HG03045 (cell line): Measurements from ENCODE around the gene ZFHX2.
"Not testable (repeated sequence)": the region's sequence is repeated elsewhere in the genome, so short reads cannot be mapped to it uniquely, and the experiment has no call there.

ENCODE experiments used
- ATAC-seq: cut with Tn5 transposase; IDR thresholded peaks from one replicate; pipeline ENCODE4 v1.9.1; 2021; ENCODE audit warnings: mild to moderate bottlenecking, moderate library complexity; ENCODE audit not compliant: unreplicated experiment

The ZFHX2 gene

DNA sequence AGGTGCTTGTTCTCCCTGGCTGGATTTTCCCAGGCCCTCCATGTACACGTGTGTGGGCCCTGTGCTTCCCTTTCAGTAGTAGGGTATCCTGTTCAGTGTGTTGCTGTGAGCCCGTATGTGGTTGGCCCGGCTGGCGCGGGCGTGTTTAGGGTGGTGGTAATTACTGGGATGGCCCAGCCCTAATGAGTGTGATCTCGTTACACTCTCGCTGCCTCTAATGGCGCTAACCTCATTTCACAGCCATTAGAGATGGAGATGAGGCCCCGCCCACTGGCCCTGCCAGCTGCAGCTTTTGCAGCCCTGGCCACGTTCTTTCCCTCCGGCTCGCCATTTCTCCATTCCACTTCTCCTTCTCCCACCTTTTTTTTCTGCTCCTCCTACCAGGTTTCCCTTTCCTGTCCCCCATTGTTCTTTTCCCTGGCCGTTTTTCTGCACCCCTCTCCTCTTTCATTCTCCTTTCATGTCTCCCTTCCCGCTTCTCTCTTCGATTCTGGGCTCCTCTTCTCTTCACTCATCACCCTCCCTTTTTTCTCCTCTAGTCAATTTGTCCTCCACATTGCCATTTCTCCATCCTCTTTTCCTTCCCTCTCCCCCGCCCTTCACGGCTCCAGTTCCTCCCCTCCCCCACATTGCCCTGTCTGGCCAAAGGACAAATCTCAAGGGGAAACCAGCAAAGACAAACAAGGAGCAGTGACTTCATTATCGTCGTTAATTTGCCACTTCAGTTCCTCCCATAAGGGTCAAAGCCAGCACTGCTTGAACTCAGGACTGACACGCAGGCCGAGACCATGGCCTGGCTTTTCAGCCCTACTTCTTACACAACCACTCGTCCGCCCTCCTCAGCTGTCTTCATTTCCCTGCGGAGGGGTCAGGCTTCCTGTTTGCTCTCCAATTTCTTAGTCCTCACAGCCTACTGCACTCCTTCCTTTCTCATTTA is 6.8 kb downstream of the ZFHX2 start:
- no peak for ATAC-seq

DNA sequence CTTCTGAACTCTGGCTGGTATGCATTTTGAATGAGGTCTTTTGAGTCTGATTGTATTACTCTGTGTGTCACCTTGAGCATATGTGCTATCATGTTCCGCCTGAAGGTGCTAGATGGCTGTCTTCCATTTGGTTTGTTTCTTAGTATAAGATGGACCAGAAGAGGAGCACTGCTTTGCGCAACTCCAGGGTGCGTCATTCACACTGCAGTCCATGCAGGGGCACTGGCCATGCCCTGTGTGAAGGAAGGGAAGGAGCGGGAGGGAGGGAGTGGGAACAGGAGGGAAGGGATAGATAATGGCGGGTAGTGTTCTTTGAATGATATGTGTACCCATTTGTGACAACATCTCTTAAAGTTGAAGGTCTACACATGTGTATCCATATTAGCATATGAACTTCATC is 8.2 kb downstream of the ZFHX2 start:
- no peak for ATAC-seq

DNA sequence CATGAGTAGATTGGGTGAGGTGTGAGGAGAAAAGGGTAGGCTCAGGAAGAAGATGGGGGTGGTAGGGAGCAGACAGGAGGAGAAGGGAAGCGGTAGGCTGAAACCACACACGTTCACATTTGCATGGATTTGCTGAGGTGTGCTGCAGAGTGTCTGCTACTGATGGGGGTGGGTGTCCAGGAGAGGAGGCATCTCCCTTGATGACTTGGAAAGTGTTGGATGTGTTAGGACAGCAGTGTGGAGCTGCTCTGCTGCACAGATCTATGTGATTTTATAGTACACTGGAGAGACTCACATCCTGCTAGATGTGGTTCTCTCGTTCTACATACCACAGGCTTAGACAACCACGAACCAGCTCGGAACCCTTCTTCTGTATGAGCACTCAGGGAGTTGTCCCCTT is 9.3 kb downstream of the ZFHX2 start:
- ATAC-seq: no peak

DNA sequence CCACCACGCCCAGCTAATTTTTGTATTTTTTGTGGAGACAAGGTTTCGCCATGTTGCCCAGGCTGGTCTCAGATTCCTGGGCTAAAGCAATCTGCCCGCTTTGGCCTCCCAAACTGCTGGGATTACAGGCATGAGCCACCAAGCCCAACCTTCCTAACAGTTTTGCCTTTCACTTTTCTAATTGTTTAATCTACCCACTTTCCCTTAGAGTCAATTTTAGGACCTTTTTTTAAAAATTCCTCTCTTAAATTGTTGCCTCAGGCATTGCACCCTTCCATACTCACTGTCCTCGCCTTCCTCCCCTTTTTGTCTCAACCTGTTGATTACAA is 11.5 kb downstream of the ZFHX2 start:
- ATAC-seq: no peak

DNA sequence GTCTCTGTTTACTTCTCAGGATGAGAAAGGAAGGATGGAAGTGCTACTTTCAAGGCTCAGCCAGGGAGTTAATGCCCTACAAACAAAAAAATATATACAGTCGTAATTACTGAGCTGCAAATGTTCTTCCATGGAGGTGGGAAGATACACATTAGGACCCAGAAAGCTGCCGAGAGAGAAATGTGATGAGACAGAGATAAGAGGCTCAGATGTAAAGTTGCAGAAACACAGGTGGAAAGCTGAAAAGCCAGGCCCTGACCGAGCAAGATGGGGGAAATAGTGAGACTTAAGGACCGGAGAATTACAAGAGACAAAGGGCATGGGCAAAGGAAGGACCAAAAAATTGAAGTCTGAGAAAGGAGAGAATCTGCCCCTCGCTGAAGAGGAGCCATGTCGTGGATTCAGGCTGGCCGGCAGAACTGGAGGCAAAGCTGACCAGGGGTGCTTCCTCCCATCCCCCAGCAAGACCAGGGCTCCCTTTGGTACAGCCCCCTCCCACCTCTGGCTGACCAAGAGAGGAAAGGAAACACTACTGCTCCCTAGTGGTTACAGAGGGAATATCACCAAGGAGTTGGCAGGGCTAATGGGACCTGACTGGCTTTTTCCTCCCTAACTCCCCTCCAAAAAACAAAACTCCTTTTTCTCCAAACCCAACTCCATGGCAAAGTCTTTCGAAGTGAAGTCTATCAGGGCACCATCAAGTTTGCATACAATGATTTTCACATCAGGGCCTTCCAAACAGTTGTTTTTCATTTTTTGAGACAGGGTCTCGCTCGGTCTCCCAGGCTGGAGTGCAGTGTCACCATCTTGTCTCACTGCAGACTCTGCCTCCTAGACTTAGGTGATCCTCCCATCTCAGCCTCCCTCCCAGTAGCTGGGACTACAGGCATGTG is 12.1 kb downstream of the ZFHX2 start:
- ATAC-seq: no peak

DNA sequence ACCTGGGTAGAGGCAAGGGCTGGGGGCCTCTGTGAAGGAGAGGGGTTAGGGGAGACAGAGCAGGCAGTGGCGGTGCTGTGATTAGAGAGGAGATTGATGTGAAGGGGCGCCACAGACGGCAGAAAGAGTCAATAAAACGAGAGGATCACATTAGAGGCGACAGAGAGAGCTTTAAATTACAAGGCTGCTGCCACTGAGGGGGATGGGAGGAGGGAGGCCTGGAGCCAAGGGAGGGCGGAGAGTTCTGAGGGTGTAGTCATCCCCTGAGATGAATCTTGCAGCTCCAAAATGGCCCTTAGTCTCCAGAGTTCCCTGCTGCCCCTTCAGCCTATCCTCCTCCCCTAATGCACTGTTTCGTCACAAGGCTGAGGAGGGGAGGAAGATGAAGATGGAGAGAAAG is 12.8 kb downstream of the ZFHX2 start:
- ATAC-seq: no peak

DNA sequence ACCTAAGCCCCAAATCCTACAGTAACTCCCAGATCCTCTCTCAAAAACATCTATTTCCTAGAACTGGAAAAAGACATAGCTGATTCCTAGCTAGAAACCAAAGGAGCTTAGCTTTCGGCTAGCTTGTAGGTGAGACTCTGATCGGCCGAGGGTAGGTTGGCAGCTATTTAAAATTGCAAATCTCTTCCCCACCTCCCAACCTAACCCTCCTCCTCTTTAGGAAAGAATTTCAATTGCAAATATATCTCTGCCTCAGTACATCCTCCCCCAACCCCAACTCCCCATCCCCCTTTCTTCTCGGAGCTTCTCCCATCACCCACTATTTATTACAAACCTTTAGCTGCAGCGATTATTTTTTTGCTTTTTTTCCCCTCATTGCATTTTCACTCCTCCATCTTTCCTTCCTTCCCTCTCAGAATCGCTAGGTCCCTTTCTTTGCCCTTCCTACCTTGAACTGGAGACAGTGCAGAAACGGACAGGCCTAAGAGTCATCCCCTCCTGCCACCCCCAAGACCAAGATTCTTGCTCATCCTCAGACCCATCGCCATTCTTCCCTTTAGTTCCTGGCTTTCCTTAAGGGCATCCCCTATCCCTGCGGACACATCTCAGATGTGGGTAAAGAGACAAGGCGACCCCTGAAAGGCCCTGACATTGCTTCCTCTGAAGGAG is 13.4 kb downstream of the ZFHX2 start:
- ATAC-seq: no peak

DNA sequence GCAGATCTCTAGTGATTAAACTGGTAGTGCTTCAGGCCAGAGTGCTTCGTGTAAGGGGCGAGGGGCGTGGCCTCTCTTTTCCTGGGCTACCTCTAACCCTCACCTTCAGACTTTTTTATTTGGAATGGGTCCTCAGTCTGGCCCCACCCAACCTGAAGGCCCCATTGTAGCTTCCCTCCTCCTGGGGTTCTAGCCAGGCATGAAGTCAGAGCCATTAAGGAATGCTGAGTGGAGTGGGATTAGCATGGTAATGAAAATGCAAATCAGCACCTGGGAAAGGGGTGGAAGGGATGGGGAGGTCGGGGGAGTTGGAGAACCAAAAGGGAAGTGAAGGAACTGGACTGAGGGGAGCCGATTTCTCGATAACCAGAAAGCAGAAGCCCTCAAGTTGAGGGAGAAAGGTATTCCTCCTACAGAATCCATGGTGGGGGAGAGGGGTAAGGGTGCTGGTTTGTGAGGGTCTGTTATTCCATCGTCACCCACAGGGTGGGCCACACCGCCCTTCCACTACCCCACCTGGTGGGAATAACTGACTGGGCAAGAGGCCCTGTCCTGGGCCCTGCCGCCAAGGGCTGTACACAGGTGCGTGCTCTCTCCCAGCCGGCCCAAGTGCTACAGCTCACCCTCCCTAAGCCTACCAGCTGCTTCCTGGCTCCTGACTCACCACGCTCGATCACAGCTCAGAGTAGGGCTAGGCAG is 14.1 kb downstream of the ZFHX2 start:
- no peak for ATAC-seq

DNA sequence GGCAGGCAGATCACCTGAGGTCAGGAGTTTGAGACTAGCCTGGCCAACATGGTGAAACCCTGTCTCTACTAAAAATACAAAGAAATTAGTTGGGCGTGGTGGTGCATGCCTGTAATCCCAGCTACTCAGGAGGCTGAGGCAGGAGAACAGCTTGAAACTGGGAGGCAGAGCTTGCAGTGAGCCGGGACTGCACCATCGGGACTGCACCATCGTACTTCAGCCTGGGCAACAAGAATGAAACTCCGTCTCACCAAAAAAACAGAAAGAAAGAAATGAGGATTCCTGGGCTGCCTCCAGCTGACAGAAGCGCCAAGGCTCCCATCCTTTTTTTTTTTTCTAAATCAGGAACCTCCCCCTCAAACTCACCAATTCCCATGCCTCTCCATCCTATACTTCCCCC is 14.7 kb downstream of the ZFHX2 start:
- not testable (repeated sequence) for ATAC-seq

DNA sequence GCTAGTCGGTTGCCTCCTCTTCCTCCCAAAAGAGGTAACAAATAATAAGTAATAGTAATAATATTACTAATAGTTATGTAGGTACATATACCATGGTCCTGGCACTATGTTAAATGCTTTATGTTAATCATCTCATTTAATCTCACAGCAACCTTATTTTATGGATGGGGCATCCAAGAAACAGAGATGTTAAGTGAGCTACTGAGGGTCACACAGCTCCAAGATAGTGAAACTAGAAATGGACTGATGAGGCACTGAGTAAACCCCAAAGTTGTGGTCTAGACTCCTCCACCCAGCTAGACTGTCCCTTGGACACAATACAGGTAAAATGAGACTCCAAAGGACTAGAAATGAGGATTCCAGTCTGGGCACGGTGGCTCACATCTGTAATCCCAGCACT is 15.1 kb downstream of the ZFHX2 start:
- ATAC-seq: no peak

DNA sequence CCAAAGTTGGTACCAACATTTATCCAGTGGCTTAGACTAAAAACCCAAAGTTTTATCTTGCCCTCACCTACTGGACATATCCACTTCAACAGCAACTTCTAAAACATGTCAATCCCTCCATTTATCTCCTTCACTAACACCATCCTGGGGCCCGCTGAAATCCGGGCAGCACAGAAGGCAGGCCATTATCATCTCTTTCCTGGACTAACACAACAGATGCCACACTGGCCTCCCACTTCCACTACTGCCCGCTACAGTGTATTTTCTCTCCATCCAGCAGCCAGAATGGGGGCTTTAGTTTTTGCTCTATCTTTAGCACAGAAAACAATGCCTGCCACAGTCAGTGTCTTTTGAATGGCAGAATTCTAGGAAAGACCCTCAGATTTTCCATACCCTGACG is 15.6 kb downstream of the ZFHX2 start:
- ATAC-seq: no peak

DNA sequence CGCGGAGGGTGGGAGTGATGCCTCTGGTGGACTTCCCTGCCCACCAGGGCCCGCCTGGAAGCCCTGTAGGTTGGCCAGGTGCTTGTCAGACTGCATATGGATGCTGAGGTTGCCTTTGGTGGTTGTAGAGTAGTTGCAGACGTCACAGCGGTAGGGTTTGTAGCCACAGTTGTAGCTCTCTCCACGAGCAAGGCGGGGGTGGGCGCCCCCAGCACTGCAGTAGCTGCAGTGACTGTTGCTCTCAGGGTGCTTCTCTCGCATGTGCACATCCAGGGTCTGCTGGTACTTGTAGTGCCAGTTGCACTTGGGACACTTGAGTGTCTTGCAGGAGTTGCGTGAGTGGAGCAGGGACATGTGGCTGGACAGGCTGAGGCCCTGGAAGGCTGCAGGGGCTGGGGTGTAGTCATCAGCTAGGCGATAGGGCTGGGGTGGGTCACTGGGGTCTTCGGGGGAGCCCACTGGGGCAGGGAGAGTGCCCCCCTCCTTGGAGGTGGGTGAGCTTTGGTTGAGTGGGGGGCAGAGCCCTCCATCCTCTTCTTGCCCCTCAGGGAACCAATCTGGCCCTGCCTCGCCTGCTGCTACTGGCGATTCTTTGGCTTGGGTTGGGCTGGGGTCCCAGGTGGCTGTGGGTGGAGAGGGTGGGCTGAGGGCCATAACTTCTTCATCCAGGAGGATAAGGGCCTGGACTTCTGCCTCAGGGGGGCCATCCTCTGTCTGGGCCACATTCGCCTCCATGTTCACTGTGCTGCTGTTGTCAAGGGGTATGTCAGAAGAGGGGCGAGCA is 17.7 kb downstream of the ZFHX2 start:
- ATAC-seq: no peak

DNA sequence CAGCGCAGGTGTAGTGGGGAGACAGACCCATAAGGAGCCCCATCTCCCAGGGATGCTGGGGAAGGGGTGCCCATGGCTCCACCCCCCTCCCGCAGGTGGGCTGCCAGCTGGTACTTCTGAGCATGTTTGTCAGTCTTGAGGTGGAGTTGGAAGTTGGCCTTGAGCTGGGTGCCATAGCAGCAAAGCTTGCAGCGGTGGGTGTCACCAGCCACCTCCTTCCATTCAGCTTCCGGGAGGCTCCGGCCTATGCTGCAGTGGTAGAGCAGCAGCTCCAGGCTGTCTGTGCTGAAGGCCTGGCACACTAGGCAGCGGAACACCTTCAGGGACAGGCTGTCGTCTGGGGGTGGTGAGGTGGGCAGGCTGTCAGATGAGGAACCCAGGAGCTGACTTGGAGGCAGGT is 18.9 kb downstream of the ZFHX2 start:
- ATAC-seq: no peak

DNA sequence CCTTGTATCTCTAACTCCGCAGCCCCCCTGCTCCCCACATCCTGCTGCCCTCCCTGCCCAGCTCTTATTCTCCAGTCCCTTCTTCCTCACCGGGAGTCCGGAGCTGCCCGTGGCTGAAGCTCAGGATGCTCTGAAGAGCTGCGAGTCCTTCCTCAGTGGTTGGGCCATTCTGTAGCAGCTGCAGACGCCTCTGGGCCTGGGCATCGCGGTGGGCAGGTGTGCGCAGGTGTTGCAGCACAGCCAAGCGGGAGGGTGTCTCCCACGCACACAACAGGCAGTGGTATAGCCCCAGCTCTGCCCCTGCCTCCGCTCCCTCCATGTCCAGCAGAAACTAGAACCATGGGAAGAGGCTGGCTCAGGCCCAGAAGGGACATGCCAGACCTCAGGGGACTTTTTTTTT is 20.2 kb downstream of the ZFHX2 start:
- ATAC-seq: no peak

DNA sequence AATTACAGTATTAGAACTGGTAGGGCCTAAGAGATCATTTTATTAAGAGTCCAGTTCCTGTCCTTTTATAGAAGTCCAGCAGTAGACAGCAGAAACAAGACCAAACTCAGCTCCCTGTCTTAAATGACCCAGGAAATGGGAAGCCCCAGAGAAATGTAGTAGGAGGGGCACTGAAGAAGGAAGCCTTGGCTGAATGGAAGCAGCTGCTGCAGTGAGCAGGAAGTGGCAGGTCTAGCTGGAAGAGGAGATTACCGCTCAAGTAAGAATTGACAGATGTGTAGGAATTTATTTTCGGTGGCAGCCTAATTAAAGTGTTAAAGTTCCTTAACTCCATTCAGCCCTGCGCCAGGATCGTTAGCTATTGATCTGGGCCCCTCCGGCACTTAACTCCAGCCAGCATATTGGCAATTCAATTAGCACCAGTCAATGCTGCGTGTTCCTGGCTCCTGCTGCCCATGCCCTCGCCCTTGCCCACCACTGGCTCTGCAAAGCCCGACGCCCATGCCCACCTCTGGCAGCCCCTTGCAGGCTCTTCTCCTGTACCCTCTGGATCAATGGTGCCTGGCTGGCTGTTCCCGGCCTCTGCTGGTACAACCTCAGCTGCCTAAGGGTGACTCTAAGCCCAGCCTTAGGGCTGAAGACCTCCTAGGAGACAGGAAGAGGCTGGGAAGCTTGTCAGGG is 21.1 kb downstream of the ZFHX2 start:
- ATAC-seq: no peak

DNA sequence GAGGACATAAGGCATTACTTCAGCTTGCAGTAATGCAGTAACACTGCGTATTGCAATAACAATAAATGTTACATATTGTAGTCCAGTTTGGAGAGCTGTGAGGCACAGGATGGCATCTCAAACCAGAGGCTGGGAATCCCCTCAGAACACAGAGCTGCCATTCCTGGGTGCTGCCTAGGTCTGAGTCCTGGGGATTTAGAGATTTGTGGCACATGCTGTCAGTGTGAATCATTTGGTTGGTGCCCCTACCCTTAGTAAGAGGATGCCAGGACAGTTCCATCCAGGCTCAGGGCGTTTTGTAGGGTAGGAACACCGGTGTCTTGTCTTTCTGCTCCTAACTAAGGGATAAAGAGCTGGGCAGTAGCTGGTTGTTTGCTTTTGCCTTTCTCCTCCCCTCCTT is 22.5 kb downstream of the ZFHX2 start:
- ATAC-seq: no peak

DNA sequence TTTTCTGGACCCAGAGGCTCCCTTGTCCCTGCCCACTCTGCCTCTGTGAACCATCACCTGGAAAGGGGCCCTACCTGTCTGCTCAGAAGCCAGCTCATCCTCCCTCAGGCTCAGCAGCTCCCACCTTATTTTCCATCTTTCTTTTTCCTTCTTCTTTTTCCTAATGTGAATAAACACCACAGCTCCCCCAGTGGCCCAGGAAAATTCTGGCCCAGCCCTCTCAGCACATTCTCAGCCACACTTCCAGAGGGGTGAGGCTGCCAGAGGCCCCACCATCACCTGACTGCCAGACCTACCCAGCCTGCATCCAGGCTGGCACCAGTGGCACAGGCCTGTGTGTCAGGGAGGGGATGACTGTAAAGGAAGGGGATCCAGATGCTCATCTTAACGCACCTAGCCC is 23.0 kb downstream of the ZFHX2 start:
- no peak for ATAC-seq

DNA sequence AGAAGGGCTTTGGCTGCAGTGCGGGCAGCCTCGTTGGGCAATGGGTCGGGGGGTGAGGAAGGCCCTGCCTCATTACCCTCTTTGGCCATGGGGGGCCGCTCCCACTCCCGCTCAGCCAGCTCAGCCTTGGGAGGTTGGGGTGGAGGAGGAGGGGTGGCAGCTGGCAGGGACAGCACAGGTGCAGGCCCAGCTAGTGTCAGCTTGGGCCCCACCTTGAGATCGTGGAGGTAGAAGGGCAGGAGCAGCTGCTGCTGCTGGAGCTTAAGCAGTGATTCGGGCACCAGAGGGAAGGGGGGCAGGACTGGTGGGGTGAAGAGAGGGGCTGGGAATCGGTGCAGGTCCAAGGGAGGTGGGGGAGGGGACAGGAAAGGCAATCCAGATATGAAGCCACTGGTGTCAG is 26.0 kb downstream of the ZFHX2 start:
- no peak for ATAC-seq

DNA sequence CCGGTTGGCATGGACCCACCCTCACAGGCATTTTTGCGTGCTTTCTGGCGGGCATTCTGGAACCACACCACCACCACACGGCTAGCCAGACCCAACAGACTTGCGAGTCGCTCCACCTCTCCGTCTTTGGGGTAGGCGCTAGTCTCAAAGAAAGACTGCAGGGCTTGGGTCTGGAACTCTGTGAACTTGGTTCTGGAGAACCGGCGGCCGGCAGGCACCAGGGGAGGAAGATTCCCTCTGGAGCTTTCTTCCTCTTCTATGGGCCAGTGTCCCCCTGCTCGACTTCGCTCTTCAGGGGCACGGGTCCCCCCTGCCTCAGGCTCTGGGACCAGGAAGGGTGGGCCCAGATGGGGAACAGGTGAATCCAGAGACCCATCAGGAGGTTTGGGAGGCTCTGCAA is 26.6 kb downstream of the ZFHX2 start:
- ATAC-seq: no peak
